Colonic mucosa (tissue), 4 donors: ENCODE measurements around the gene COL23A1. TPM values are rescaled to one million over a fixed set of nuclear protein-coding genes. Genes with fewer than 3 reads are reported as not detected.

Source experiments
- DNase-seq: peaks from one replicate; pipeline ENCODE4 v3.0.0-alpha.2; 2020
- H3K27ac ChIP-seq: fragments of 200-600 bp; one replicate; pipeline ENCODE4 v1.8.0; 2021
- H3K27me3 ChIP-seq: fragments of 200-600 bp; one replicate; pipeline ENCODE4 v1.8.0; 2021
- H3K36me3 ChIP-seq: fragments of 200-600 bp; one replicate; pipeline ENCODE4 v1.8.0; 2021
- H3K4me1 ChIP-seq: fragments of 200-600 bp; one replicate; pipeline ENCODE4 v1.8.0; 2021; ENCODE audit warnings: mild to moderate bottlenecking
- H3K4me3 ChIP-seq: fragments of 200-600 bp; one replicate; pipeline ENCODE4 v1.8.0; 2021
- H3K9ac ChIP-seq, 2 donors: one replicate each; pipeline ENCODE4 v1.7.0; 2013; ENCODE audit warnings: control low read depth in 2 of 2, low read depth in 2 of 2, low read length in 2 of 2
- H3K9me3 ChIP-seq: fragments of 200-600 bp; one replicate; pipeline ENCODE4 v1.8.0; 2021
- intact Hi-C: fragments of 100-400 bp; cut with DNase I; formaldehyde crosslinking; loops from one replicate; pipeline ENCODE4 v1.14.1; 2022
- total RNA-seq, 2 donors: library from RNA; stranded (reverse); fragmentation: NEBNext Ultra II Directional in 1 of 2; extraction: Animal tissue kit (Norgen Biotek cat#: 25700) in 1 of 2; gene quantifications; one replicate each; pipeline ENCODE4 v1.2.1, GENCODE V29; 2021
- TF ChIP-seq, protein P1 (sequence below): fragments of 200-600 bp; IDR thresholded peaks from one replicate; pipeline ENCODE4 v1.8.0; 2022; ENCODE audit warnings: antibody characterized with exemption, mild to moderate bottlenecking
- donor health status: healthy.
- donor health status: DM: no; HTN: no; CAD: no.
- donor health status: DM: no; HTN: no; CAD: no.

Gene COL23A1
- total RNA-seq, 2 donors from 2014 or later = 0.37 to 0.49 TPM

DNA sequence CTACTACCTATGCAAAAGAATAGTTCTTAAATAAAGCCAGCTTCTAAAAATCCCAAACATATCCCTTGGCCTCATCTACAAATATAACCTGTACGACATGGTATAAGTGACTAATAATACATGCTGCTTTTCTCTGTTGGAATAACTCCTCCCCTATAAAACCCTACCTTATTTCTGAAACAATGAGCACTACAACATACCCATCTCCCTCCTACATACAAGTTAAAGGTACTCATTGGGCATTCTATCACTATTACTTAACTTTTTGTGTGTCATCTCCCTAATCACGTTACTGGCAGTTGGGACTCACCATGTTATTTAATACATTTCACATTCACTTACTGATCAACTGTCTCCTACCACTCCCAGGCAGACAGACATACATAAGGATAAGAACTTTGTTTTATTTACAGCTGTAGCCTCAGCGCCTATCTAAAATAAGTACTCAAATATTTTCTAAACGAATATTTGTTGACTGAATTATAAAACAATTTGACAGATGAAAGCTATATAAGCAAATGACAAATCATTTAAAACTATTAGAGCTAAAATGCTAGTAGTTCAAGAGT, 32.6 kb upstream of the COL23A1 start:
- Histone ChIP-seq H3K9me3 (no peaks in the 10 kb centered on the region), H3K27me3 (no peaks in the 10 kb centered on the region), H3K27ac (no peak overlapping the region), H3K4me1 (peaks cover 5% of the 10 kb centered on the region), H3K9ac (no peak overlapping the region), H3K4me3 (no peak overlapping the region), H3K36me3 (no peaks in the 10 kb centered on the region)
- TF ChIP-seq, protein P1, sequence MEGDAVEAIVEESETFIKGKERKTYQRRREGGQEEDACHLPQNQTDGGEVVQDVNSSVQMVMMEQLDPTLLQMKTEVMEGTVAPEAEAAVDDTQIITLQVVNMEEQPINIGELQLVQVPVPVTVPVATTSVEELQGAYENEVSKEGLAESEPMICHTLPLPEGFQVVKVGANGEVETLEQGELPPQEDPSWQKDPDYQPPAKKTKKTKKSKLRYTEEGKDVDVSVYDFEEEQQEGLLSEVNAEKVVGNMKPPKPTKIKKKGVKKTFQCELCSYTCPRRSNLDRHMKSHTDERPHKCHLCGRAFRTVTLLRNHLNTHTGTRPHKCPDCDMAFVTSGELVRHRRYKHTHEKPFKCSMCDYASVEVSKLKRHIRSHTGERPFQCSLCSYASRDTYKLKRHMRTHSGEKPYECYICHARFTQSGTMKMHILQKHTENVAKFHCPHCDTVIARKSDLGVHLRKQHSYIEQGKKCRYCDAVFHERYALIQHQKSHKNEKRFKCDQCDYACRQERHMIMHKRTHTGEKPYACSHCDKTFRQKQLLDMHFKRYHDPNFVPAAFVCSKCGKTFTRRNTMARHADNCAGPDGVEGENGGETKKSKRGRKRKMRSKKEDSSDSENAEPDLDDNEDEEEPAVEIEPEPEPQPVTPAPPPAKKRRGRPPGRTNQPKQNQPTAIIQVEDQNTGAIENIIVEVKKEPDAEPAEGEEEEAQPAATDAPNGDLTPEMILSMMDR = no peak
- no peak for DNase-seq
- intact Hi-C loops = no loop called here

GRCh38 chr5:178619390-178619789, 29.2 kb upstream of the COL23A1 start:
- intact Hi-C loops = no loop called here

GRCh38 chr5:178612299-178612698, 22.1 kb upstream of the COL23A1 start:
- no peaks in the 10 kb centered on the region for H3K4me1 ChIP-seq
- H3K27ac ChIP-seq = no peak overlapping the region
- H3K27me3 ChIP-seq = no peaks in the 10 kb centered on the region
- no peaks in the 10 kb centered on the region for H3K9me3 ChIP-seq
- no peak for DNase-seq
- TF ChIP-seq, protein P1 = no peak
- no peak overlapping the region for H3K4me3 ChIP-seq
- no peak overlapping the region for H3K9ac ChIP-seq
- peaks cover 34% of the 10 kb centered on the region for H3K36me3 ChIP-seq
- intact Hi-C loops = no loop called here

More at GRCh38 chr5:178619390-178619789, 29.2 kb upstream of the COL23A1 start:
- Histone ChIP-seq H3K4me3 (no peak overlapping the region), H3K9me3 (no peaks in the 10 kb centered on the region), H3K27ac (no peak overlapping the region), H3K9ac (no peak overlapping the region), H3K4me1 (peaks cover 2% of the 10 kb centered on the region), H3K36me3 (peaks cover 10% of the 10 kb centered on the region), H3K27me3 (no peaks in the 10 kb centered on the region)
- DNase-seq = no peak
- TF ChIP-seq, protein P1 = no peak

GRCh38 chr5:178606269-178606668, 16.1 kb upstream of the COL23A1 start:
- no peak for DNase-seq
- intact Hi-C loops = no loop called here
- TF ChIP-seq, protein P1 = no peak
- Histone ChIP-seq H3K27ac (no peak overlapping the region), H3K36me3 (peaks cover 15% of the 10 kb centered on the region), H3K4me3 (no peak overlapping the region), H3K9me3 (no peaks in the 10 kb centered on the region), H3K9ac (no peak overlapping the region), H3K4me1 (no peaks in the 10 kb centered on the region), H3K27me3 (no peaks in the 10 kb centered on the region)

DNA sequence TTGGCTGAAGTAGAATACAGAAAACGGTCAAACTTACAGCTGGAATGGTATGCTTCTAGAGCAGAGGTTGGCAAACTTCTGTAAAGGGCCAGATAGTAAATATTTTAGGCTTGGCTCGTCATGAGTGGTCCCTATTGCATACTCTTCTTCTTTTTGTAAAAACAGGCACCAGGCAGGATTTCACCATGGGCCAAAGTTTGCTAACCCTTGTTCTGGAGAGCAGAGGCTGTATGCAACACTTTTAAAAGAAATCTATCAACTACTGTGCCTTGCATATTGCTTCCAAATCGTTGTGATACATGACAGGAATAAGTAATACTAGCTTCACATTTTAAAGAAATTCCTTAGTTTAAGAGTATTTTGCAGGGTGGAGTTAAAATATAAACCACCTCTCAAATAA, 15.6 kb upstream of the COL23A1 start:
- no peak overlapping the region for H3K4me3 ChIP-seq
- H3K4me1 ChIP-seq = no peaks in the 10 kb centered on the region
- intact Hi-C loops = no loop called here
- TF ChIP-seq, protein P1 = no peak
- no peak for DNase-seq
- H3K9ac ChIP-seq = no peak overlapping the region
- no peaks in the 10 kb centered on the region for H3K27me3 ChIP-seq
- H3K36me3 ChIP-seq = peaks cover 14% of the 10 kb centered on the region
- H3K27ac ChIP-seq = no peak overlapping the region
- no peaks in the 10 kb centered on the region for H3K9me3 ChIP-seq
